HG03521 (cell line): Measurements from ENCODE around the gene PTPRG.

Experiments used
- ATAC-seq: cut with Tn5 transposase; IDR thresholded peaks from one replicate; pipeline ENCODE4 v1.9.1; 2021; ENCODE audit warnings: mild to moderate bottlenecking, moderate library complexity; ENCODE audit not compliant: unreplicated experiment

PTPRG gene

GRCh38 chr3:61877359-61878138 lies 316.2 kb downstream of the PTPRG start:
- ATAC-seq = peak; percentile 91

- ATAC-seq = no peak
Observed at GRCh38 chr3:61882253-61882652, 320.9 kb downstream of the PTPRG start.

- ATAC-seq = no peak
Observed at GRCh38 chr3:61884794-61885193, 323.4 kb downstream of the PTPRG start.

DNA sequence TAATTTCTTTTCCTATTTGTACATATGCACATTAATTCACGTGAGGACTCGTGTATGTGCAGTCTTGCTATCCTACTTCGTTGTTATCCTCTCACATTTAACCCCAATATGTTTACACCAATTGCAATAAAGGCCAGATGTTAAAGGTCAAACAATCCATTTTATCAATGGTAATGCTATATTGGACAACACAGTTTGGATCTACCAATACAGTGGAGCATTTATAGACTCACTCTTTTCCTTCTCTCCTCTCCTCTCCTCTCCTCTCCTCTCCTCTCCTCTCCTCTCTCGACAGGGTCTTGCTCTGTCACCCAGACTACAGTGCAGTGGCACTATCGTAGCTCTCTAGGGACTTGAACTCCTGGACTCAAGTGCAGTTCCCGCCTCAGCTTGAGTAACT lies 324.0 kb downstream of the PTPRG start:
- ATAC-seq = no peak

DNA sequence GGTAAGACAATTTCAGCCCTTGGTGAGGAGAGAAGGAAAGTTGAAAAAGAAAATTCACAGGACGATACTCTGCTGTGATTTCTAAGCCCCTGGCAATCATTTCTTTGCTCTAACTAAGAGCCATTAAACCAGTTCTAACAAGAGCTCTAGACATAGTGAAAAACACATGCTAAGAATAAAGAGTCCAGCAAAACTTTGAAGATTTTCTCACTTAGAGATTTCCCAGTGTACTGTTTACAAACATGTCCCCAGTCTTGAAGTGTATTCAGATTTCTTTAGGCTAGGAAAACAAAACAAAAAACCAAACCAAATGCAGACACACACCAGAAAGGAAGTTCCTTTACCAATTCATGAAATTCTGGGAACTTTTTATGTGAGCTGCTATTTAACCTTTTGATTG lies 325.8 kb downstream of the PTPRG start:
- ATAC-seq = no peak

DNA sequence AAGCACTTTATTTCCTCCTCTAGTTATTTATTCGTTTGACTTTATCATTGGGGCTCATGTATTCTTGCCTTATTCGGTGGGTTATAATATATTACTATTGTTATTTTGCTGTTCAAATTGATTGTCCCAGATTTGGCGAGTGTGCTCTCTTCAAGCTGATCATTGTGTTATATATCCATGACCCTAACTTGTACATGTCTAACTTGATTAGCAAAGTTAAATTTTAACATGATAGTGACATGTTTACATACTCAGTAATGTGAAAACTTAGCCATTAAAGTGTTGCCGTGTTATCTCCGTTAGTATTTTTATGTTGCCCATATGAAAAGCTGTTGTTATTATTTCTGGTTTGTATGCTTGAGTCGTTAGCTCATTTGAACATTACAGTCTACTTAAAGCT lies 327.9 kb downstream of the PTPRG start:
- no peak for ATAC-seq

DNA sequence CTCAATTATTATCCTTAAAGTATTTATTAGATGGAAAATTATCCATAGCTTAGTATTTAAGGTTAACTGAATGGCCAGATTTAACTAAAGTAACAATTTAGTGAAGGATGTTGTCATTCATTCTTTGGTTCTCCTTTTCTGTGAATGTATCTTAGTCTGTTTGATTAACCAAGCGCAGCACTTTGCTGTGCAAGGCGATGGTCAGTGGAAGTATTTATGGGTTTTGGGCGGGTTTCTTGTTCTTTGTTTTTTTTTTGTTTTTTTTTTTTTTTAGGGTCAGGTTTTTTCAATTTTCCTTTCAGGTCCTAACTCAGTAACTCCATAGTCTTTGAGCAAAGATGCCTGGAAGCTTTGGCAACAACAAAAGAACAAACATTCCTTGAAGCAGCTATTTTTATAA lies 328.8 kb downstream of the PTPRG start:
- ATAC-seq = no peak

- ATAC-seq = no peak
Observed at GRCh38 chr3:61890586-61890985, 329.2 kb downstream of the PTPRG start.

GRCh38 chr3:61892891-61893290 lies 331.5 kb downstream of the PTPRG start:
- no peak for ATAC-seq

GRCh38 chr3:61893840-61894566 lies 332.6 kb downstream of the PTPRG start:
- no peak for ATAC-seq

DNA sequence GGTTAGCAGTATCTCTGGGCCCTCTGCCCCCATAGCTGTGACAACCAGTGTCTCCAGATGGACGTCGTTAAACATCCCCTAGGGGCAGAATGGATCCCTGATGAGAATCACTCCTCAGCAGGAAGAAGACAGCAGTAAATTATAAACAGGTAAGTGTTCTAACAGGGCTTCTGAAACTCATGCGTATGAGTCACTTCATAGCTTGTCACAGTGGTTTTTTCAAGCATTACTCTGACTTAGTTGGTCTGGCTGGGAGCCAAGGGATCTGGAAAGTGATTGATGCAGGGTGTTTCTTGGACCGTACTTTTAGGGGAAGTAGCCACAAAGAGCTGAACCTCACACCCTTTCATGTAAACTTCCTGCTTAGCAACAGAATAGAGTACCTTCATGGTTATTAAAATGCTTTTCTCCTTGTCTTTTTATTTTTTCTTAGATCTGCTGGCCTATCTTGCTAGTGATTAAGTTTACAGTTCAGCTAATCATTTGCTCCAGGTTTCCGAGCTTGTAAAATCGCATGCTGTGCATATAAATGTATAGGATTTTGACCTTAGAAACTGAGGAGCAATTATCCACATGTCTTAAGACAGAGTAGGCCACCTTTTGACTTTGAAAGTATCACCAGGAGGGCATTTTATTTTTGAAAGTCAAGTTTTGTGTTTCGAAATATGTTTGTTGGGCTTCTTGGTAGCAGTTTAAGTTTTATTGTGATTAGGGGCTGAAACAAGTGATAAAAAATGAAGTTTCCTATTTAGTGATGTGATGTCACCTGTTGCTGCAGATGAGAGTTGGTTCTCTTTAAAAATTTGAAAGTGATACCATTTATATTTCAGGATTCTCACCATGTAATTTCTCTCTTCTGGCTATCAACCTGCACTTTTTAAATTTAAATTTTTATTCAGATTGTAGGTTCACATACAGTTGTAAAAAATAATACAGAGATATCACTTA lies 333.9 kb downstream of the PTPRG start:
- peak; percentile 95 for ATAC-seq

DNA sequence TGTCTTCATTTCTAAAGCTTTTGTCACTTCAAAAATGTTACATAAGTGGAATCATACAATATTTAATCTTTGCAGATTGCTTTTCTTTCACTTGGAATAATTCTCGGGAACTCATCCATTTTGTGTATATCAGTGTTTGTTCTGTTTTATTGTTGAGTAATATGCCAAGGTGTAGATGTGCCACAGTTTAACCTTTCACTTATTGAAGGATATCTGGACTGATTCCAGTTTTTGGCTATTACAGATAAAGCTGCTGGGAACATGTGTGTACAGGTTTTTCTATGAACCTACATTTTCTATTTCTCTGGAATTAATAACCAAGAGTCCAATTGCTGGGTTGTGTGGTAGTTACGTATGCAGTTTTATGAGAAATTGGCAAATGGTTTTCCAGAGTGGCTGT lies 334.9 kb downstream of the PTPRG start:
- ATAC-seq = no peak

DNA sequence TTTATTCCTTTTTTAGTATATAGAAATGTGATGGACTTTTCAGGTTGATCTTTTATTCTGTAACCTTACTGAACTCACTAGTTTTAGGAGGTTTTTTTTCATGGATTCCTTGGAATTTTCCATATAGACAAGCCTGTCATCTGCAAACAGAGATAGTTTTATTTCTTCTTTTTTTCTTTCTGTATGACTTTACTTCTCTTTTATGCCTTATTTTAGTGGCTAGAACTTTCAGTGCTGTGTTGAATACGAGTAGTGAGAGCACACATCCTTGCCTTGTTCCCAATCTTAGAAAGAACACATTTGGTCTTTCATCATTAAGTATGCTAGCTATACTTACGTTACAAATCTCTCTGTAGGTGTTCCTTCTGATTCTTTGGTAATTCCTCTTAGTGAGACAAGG lies 336.5 kb downstream of the PTPRG start:
- ATAC-seq = no peak

GRCh38 chr3:61899700-61900462 lies 338.5 kb downstream of the PTPRG start:
- ATAC-seq = no peak

GRCh38 chr3:61901496-61901895 lies 340.1 kb downstream of the PTPRG start:
- ATAC-seq = no peak

GRCh38 chr3:61901986-61902385 lies 340.6 kb downstream of the PTPRG start:
- ATAC-seq = no peak

GRCh38 chr3:61903074-61903473 lies 341.7 kb downstream of the PTPRG start:
- no peak for ATAC-seq

GRCh38 chr3:61903931-61904657 lies 342.7 kb downstream of the PTPRG start:
- ATAC-seq = no peak

DNA sequence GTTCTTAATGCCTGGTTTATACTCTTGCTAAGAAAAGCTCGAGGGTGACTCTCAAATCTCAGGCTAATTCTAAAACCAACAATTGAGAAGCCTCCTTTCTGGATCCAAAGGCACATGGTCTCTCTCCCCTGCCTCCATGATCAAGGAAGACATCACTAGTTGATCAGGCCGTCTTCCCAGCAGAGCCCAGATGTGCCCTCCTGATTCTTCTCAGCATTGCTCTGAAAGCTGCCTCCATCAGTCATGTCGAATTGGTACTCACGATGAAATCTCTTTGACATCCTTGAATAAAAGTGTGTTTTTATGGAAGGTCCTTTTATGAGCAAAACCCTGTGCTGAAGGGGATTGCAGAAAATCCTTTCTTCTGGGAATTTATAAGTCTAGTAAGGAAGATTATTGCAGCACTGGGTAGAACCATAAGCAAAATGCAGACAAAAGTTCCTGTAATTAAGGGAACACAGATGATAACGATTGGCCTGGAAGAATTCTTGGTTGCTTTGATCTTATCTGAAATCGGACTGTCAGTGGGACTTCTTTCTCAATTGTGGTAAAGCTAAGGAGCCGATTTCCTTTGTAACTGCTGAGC lies 345.9 kb downstream of the PTPRG start:
- ATAC-seq = no peak

GRCh38 chr3:61908382-61908781 lies 347.0 kb downstream of the PTPRG start:
- ATAC-seq = no peak
